Measurements from ENCODE around the gene CFTR. TPM values are rescaled to one million over a fixed set of nuclear protein-coding genes. Genes with fewer than 3 reads are reported as not detected.

Gene CFTR
- total RNA-seq, 2 experiments from 2014 or later = not detected

- Mint-ChIP-seq H3K4me1 (ENCODE audit: low read depth) (no peaks in the 10 kb centered on the region), H3K9me3 (no peaks in the 10 kb centered on the region), H3K36me3 (ENCODE audit: low read depth) (no peaks in the 10 kb centered on the region), H3K4me3 (no peak overlapping the region), H3K27me3 (no peaks in the 10 kb centered on the region), H3K27ac (no peak overlapping the region)
- intact Hi-C loops (cut with DNase I, micrococcal nuclease) = no loop called here
- no peak for DNase-seq
- no peak overlapping the region for H3K4me3 ChIP-seq (ENCODE audit: low read length)
- H3K27me3 ChIP-seq (ENCODE audit: control insufficient read depth in 1 of 2, insufficient read depth in 2 of 2, low read length in 2 of 2) = no peaks in the 10 kb centered on the region
- H3K9me3 ChIP-seq (ENCODE audit: control insufficient read depth in 1 of 2, insufficient read depth in 1 of 2, low read length in 2 of 2) = peaks cover 0 to 3% of the 10 kb centered on the region in 2 experiments
- POLR2A ChIA-PET = no interaction called here
- CTCF ChIA-PET = no interaction called here
- no peaks in the 10 kb centered on the region for H3K36me3 ChIP-seq (ENCODE audit: insufficient read depth, low read length)
- H3K27ac ChIP-seq (ENCODE audit: low read depth in 1 of 2, low read length in 2 of 2) = no peak overlapping the region
- TF ChIP-seq CTCF (IDR thresholded peaks at IDR 0.05) = no peak
- ATAC-seq (ENCODE audit: poor library complexity) = no peak
- H3K4me1 ChIP-seq (ENCODE audit: insufficient read depth, low read length) = no peaks in the 10 kb centered on the region
Measured at GRCh38 chr7:117630907-117631564, 151.2 kb downstream of the CFTR start.

GRCh38 chr7:117631652-117632051 is 151.8 kb downstream of the CFTR start:
- Histone ChIP-seq H3K27ac (ENCODE audit: low read depth in 1 of 2, low read length in 2 of 2) (no peak overlapping the region), H3K9me3 (ENCODE audit: control insufficient read depth in 1 of 2, insufficient read depth in 1 of 2, low read length in 2 of 2) (peaks cover 0 to 3% of the 10 kb centered on the region in 2 experiments), H3K27me3 (ENCODE audit: control insufficient read depth in 1 of 2, insufficient read depth in 2 of 2, low read length in 2 of 2) (no peaks in the 10 kb centered on the region), H3K36me3 (ENCODE audit: insufficient read depth, low read length) (no peaks in the 10 kb centered on the region), H3K4me1 (ENCODE audit: insufficient read depth, low read length) (no peaks in the 10 kb centered on the region), H3K4me3 (ENCODE audit: low read length) (no peak overlapping the region)
- DNase-seq (no peak), ATAC-seq (ENCODE audit: poor library complexity) (no peak)
- H3K9me3 Mint-ChIP-seq = no peaks in the 10 kb centered on the region
- CTCF ChIA-PET = no interaction called here
- H3K36me3 Mint-ChIP-seq (ENCODE audit: low read depth) = no peaks in the 10 kb centered on the region
- no peak overlapping the region for H3K4me3 Mint-ChIP-seq
- H3K4me1 Mint-ChIP-seq (ENCODE audit: low read depth) = no peaks in the 10 kb centered on the region
- intact Hi-C loops (cut with DNase I, micrococcal nuclease) = no loop called here
- POLR2A ChIA-PET = interaction anchor here (0.7 kb wide), 1 partner anchor 171 kb away, joined by 3 read pairs; no protein-coding TSS in a partner anchor
- TF ChIP-seq CTCF (IDR thresholded peaks at IDR 0.05) = no peak
- no peaks in the 10 kb centered on the region for H3K27me3 Mint-ChIP-seq
- no peak overlapping the region for H3K27ac Mint-ChIP-seq

DNA sequence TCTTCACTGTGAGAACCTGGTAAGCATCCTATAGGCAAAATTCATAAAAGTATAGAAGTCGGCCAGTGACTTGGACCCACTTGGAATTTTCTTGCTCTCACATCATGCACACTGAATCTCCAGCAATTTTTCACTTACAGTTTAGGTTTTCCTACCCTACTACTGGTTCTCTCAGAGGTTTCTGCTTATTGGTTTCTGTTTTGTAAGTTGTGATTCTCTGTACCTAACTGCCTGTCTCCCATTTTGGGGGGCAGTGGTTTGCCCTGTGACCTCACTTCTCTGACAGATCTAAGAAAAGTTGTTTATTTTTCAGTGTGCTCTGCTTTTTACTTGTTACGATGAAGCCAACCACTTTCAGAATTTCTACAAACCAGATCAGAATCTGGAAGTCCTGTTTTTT is 158.1 kb downstream of the CFTR start:
- H3K27ac ChIP-seq (ENCODE audit: low read depth in 1 of 2, low read length in 2 of 2) = no peak overlapping the region
- no peak overlapping the region for H3K4me3 ChIP-seq (ENCODE audit: low read length)
- POLR2A ChIA-PET = no interaction called here
- intact Hi-C loops (cut with DNase I, micrococcal nuclease) = no loop called here
- no peak overlapping the region for H3K27ac Mint-ChIP-seq
- no peaks in the 10 kb centered on the region for H3K9me3 Mint-ChIP-seq
- H3K9me3 ChIP-seq (ENCODE audit: control insufficient read depth in 1 of 2, insufficient read depth in 1 of 2, low read length in 2 of 2) = peaks cover 0 to 3% of the 10 kb centered on the region in 2 experiments
- H3K36me3 Mint-ChIP-seq (ENCODE audit: low read depth) = no peaks in the 10 kb centered on the region
- ATAC-seq (ENCODE audit: poor library complexity) = no peak
- no peaks in the 10 kb centered on the region for H3K27me3 ChIP-seq (ENCODE audit: control insufficient read depth in 1 of 2, insufficient read depth in 2 of 2, low read length in 2 of 2)
- TF ChIP-seq CTCF (IDR thresholded peaks at IDR 0.05) = no peak
- no peak overlapping the region for H3K4me3 Mint-ChIP-seq
- DNase-seq = no peak
- no peaks in the 10 kb centered on the region for H3K36me3 ChIP-seq (ENCODE audit: insufficient read depth, low read length)
- CTCF ChIA-PET = no interaction called here
- H3K27me3 Mint-ChIP-seq = no peaks in the 10 kb centered on the region
- H3K4me1 Mint-ChIP-seq (ENCODE audit: low read depth) = no peaks in the 10 kb centered on the region
- H3K4me1 ChIP-seq (ENCODE audit: insufficient read depth, low read length) = no peaks in the 10 kb centered on the region

Measured in CD4-positive, alpha-beta T cell (primary cell).